ENCODE data around the gene VIL1.

DNA sequence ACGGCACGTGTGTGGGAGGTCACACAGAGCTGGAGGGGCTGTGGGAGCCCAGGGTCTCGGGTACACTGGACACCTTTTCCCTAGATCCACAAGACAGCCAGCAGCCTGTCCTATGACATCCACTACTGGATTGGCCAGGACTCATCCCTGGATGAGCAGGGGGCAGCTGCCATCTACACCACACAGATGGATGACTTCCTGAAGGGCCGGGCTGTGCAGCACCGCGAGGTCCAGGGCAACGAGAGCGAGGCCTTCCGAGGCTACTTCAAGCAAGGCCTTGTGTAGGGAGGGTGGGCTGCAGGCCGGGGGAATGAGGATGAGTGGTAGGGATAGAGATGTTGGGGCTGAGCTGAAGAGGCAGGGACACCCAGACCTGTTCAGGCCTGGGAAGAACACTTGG lies 6.6 kb downstream of the VIL1 start:
- TF ChIP-seq EZH2phosphoT487 (conservative IDR thresholded peaks at IDR 0.05; ENCODE audit: low read length), result no peak
- TF ChIP-seq, protein P1, sequence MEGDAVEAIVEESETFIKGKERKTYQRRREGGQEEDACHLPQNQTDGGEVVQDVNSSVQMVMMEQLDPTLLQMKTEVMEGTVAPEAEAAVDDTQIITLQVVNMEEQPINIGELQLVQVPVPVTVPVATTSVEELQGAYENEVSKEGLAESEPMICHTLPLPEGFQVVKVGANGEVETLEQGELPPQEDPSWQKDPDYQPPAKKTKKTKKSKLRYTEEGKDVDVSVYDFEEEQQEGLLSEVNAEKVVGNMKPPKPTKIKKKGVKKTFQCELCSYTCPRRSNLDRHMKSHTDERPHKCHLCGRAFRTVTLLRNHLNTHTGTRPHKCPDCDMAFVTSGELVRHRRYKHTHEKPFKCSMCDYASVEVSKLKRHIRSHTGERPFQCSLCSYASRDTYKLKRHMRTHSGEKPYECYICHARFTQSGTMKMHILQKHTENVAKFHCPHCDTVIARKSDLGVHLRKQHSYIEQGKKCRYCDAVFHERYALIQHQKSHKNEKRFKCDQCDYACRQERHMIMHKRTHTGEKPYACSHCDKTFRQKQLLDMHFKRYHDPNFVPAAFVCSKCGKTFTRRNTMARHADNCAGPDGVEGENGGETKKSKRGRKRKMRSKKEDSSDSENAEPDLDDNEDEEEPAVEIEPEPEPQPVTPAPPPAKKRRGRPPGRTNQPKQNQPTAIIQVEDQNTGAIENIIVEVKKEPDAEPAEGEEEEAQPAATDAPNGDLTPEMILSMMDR (IDR thresholded peaks at IDR 0.05; ENCODE audit: insufficient read depth, low read length, poor library complexity, severe bottlenecking), result no peak

Data from SU-DHL-6 (cell line).